ENCODE results near the gene MKNK1.
A peak's percentile ranks its signal among the peaks of the same experiment; 100 is the strongest.

Gene MKNK1

DNA sequence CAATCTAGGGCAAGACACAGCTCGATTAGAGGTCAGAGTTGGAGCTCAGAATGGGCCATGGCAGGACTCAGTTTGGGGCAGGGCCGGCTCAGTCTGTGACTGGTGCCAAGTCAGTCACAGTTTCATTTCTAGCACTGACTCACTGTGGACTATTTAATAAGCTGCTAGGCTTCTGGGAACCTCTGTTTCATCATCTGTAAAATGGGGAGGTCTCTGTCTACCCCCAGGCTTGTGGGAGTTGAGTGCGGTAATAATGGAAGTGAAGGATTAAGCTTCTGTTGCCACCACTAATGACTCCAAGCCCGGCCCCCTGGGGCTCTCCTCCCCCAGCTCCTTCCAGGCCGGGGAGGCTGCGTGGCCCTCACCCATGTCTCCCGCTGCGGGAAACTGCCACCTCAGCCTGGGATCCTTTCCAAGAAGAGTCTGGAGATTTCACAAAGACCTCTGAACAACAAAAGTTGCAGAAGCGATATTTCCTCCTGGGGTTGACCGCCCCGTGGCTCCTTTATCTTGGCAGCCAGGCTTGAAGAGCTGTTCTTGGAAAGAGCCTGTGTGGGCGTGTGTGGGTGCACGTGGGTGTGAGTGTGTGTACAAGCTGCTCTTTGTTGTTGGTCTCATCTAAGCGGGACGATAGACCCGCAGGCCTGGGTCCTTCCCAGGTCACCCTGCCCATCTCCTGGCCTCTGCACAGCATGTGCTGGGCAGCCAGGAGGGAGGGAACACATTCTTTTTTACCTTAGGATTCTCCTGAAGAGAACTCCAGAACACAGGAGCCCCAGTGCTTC is 81.7 kb downstream of the MKNK1 start:
- DNase-seq (ENCODE audit: low read depth): no peak

DNA sequence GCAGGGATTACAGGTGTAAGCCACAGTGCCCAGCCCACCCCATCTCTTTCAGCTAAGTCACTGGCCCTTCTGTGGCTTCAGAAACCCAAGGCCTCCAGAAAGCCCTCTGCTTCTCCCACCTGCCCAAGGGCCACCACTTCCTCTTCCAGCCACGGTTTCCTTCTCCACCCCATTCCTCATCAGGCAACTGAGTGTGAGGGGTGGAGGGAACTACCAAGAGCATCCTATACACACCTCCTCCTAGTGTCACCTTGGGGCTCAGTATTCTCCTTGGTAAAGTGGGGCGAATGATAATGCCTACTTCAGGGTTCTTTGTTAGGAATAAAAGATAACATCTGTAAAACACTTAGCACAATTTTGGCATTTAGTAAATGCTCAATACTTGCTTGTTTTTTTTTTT is 82.7 kb downstream of the MKNK1 start:
- no peak for DNase-seq (ENCODE audit: low read depth)

DNA sequence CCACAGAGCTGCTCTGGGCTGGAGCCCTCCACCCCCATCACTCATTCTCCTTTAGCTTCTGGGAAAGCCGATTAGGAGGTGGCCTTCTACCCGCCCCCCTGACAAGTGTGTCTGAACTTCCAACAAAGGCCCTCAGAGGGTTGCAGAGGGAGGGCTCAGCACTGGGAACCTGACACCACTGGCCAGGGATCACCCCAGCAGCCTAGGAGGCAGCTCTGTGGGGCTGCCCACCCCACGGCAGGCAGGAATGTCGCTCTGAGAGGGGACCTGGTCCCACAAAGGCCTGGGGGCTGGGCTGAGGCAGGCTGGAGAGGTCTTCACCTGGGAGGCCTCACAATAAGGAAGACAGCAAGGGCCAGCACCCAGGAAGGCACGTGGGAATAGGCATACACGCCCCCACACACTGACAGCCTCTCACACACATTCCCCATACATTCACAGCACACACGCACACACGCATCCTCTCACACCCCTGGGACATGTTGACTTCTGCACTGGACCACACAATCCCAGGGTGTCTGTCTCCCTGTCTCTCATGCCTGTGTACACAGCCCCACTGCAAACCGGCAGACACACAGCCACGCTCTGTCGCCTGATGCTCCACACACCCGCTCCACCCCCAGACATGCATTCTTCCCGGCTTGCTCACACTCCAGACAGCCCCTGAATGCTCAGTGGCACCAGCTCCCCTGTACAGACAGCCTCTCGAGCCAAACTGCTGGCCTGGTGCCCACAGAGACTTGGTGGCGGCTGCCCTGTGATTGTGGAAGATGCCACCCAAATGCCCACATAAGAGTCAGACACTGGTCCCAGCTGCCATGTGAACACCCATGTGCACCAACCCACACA is 83.8 kb downstream of the MKNK1 start:
- peak; percentile 72 for DNase-seq (ENCODE audit: low read depth)

DNA sequence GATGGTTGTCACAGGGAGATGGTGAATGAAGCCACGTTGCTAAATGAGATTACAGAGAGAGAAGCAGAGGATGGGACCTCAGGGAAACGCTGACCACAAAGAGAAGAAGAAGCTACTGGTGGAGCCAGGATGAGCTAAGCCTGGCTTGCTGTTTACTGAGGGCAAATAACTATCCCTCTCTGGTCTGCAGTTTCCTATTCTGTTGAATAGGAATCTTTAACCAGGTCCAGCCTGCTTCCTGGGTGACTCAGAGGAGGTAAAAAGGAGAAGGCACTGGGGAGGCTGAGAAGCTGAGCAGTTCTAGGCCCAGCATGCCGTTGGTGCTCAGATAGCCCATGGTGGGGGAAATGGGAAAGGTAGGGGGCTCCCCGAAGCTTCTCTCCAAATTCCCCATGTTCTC is 84.9 kb downstream of the MKNK1 start:
- no peak for DNase-seq (ENCODE audit: low read depth)

DNA sequence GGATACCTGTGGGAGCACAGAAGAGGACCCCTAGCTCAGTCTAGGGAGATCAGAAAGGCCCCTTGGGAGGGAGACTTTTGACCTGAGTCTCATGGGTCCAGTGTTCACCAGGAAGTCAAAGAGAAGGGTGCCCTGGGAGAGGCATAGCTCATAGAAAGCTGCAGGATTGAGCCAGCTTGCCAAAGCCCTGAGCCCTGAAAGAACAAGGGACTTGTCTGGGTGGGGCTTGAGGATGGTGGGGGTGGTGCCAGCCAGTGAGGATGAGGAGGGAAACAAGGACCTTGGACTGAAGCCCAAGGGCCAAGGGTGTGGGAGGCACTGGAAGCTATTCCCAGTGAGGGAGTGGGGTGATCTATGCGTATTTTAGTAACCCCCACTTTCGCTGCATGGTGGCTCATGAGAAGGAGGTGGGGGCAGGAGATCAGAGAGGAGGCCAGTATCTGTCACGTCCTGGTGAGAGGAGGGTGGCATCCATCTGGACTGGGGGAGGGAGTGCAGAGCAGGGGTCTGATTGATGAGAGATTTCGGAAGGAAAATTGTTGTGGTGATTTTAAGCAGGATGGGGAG is 86.1 kb downstream of the MKNK1 start:
- DNase-seq (ENCODE audit: low read depth): no peak

DNA sequence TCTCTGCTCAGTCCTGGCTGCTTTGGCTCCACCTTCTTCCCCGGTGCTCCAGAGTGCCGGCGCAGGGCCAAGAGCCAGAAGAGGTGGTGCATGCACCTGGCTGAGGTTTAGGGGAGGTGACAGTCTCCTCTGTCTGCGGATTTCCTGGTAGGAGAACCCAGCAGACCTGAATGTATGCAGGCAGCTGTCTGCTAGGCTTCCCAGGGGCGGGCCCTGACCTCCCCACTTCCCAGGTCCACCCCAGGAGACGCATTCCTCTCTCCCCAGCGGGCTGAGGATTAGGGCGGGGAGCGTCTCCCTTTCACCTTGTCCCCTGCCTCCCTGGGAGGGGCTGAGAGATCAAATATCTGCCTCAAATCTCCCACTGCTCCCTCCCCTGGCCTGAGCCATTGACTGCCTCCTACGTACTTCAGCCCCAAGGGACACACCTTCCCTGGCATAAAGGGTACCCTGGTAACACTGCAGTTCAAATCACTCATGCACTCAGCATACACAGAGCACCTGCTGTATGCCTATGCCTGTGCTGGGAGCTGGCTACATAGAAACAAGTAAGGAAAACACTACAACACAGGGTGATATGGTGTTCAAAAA is 87.0 kb downstream of the MKNK1 start:
- no peak for DNase-seq (ENCODE audit: low read depth)

DNA sequence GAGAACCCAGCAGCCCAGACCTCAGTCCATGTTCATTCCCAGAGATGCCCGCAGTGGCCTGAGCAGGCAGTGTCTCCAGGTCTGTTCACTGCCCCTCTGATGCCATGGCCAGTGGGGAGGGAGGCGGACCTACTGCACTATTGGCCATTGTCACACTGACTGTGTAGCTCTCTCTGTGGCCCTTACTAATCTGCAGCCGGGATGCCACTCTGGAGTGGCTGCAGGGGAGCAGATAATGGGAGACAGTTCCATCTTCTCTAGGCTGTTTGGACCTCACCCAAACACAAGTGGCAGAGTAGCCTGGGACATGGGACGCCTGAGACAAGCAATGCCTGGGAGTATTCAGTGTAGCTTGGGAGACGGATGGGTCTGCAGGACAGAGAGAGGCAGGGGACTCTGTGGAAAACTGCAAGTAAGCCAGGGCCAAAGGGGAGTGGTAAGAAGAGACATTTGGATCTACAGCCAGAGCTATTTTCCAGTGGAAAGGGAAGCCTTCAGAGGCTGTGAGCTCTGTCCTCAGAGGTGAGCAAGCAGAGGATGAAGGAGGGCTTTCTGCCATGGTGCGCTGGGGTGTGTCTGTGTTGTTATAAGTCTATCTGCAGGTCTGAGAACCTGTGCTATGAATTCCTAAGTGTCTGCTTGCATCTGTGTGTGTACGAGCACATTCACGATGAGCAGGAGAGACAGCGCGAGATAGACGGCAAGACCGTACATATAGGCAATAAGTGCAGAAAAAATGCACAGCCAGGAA is 87.7 kb downstream of the MKNK1 start:
- DNase-seq (ENCODE audit: low read depth): no peak

DNA sequence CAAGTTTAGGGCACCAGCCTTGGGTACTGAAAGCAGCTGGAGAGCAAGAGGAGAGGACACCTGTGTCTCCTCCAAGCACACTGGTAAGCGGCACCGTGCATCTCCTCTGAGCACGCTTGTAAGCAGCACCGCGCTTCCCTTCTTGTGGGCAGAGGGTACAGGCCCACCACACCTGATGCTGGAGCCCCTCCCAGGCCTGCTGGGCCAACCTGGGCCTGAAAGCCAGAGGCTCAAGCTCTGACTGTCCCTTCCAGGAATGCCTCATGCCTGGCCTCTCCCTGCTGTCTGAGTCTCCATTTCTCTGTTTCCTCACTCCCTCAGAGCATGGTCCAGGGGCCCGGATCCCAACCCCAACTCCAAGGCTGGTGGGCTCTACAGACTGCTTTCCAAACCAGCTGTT is 88.5 kb downstream of the MKNK1 start:
- no peak for DNase-seq (ENCODE audit: low read depth)

DNA sequence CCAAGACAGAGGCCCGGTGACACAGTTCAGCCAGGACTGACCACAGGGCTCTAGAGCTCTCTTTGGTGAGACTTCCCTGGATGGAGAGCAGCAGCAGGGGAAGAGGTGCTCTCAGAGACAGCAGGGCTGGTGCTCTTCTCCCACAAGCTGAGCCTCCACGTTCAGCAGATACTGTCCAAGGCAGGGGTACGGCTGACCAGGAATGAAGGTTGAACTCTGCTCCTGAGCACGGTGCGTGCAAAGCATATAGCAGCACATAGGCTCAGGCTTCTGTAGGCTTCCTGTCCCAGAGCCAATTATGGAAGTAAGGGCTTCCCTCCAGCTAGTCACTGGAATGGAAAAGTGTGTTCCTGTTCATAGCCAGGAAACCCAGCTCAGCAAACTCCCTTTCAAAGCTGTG is 90.5 kb downstream of the MKNK1 start:
- DNase-seq (ENCODE audit: low read depth): no peak

DNA sequence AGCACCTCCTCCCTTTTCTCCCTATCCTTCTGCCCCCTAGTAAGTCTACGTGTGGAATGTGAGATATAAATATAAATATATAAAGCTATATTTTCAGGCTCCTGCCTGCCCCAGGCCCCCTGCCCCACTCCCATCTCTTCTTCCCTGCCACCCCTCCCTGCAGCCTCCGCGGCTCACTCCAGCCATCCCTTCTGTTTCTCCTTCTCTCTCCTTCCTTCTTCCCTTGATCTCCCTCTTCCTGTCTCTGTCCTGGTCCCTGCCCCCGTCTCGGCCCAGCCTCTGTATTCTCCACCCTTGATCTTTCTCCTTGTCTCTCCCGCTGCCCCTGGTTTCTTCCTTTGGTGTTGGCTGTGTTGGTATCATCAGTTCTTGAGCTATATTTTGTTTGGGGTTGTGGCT is 91.3 kb downstream of the MKNK1 start:
- no peak for DNase-seq (ENCODE audit: low read depth)

DNA sequence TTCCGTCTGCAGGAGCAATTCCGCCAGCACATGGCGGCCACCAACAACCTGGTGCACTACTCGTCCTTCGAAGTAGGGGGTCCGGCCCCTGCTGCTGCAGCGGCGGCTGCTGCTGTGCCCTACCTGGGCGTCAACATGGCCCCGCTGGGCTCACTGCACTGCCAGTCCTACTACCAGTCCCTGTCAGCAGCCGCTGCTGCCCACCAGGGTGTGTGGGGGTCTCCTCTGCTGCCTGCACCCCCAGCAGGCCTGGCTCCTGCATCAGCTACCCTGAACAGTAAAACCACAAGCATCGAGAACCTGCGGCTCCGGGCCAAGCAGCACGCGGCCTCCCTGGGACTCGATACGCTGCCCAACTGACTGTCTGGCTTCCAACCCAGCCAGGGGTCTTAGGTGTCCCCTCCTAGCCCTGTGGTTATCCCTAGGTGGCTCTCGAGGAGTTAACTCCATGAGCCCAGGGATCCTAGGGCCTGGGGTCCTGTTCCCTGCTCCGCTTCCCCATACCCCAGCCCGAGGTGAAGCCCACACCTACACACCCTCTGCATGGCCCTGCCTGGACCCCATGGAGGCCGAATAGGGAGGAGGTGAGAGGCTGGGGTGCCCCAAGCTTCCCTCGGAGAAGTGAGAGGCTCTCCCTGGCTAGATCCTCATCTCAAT is 91.8 kb downstream of the MKNK1 start:
- no peak for DNase-seq (ENCODE audit: low read depth)

DNA sequence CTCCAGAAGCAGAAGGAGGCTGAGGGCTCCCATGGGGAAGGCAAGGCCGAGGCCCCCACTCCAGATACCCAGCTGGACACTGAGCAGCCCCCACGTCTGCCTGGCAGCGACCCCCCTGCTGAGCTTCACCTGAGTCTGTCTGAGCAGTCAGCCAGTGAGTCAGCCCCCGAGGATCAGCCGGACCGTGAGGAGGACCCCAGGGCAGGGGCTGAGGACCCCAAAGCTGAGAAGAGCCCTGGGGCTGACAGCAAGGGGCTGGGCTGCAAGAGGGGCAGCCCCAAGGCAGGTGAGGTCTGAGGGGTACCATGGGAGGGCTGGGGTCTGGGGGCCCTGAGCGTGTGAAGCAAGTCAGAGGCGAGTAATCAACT is 93.1 kb downstream of the MKNK1 start:
- no peak for DNase-seq (ENCODE audit: low read depth)

DNA sequence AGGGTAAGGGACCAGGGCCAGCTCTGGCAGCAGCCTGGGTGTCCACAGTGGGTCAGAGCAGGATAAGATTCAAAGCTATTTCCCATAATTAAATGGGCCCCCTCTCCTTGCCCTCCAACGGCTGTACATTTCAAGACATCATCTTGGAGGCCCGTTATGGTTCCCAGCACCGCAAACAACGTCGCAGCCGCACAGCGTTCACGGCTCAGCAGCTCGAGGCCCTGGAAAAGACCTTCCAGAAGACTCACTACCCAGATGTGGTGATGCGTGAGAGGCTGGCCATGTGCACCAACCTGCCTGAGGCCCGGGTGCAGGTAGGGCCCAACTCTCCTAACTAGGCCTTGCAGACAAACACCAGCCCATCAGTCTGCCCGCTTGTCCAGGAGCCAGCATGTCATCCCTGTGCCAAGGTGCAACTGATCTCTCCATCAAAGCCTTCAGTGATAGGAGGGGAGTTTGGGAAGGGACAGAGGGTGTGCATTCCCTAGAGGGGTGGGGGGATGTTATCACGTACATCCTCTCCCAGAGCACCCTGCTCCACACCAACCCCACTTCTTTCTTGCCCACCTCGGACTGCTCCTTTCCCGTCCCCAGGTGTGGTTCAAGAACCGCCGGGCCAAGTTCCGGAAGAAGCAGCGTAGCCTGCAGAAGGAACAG is 93.6 kb downstream of the MKNK1 start:
- DNase-seq (ENCODE audit: low read depth): no peak

DNA sequence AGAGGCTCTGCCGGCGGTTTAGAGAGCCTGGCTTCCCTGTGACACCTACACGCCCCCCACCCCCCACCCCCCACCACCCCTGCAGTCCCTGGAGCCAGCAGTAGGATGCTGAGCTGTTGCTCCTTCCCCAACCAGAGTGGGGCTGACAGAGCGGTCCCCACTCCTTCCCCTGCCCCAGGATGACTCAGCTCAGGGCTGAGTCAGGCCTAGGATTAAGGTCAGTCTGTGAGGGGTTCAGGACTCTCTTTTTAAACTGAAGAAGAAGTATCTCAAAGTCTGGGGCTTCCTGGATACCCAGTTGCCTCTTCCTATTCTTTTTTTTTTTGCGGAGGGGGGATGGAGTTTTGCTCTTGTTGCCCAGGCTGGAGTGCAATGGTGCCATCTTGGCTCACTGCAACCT is 95.3 kb downstream of the MKNK1 start:
- DNase-seq (ENCODE audit: low read depth): no peak
